DLD1 (cell line): ENCODE results near the gene FETUB.
"Not testable (repeated sequence)": the region's sequence is repeated elsewhere in the genome, so short reads cannot be mapped to it uniquely, and the experiment has no call there.

ENCODE experiments used
- in situ Hi-C: cut with HindIII; loops from 2 replicates; pipeline ENCODE4 v1.10.0; 2017; ENCODE audit warnings: low sequenced_read_pairs

Gene FETUB

DNA sequence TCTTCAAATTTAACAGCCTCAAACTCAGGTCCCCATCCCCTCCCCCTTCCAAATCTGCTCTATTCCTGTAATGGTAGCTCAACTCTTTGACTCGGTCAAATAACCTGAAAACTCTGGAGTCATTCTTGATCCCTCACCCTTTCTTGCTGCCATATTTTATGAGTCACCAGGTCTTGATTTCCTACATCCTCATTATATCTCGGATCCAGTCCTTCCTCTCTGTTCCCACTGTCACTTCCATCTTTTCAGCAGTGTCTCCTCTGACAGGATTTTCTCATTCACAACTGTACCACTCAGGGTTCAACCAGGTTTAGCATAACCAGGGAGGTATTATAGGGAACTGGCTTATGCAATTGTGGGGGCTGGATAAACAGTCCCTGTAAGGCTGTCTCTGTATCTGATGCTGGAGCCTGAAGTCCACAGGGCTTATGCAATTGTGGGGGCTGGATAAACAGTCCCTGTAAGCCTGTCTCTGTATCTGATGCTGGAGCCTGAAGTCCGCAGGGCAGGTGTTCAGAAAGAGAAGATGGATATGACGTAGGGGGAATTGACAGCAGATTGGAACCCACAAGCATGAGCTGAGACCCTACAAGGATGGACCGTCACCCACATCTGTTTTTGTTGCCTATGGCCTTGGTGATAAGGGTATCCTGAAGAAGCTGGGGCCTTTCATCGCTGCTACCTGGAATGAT lies 9.1 kb upstream of the FETUB start:
- in situ Hi-C loops: no loop called here

- in situ Hi-C loops: no loop called here
Measured at GRCh38 chr3:186633481-186633880, 6.7 kb upstream of the FETUB start.

DNA sequence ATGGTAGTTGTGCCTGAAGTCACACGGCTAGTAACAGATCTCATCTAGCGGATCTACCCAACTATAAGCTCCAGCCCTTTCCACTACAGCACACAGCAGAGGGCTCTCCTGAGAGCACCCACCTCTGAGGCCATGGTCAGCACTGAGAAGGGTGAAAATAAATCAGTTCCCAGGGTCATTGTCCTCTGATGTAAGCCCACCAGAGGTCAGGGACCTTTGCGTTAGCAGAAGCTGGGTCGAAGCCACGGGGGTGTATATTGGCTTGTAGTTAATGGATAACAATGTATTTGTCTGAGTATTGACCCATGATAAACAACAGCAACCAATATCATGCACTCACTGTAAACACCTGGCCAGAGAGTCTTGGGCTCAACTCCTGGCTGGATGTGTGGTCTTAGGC lies 6.0 kb upstream of the FETUB start:
- in situ Hi-C loops: not testable (repeated sequence)

GRCh38 chr3:186635532-186635931 lies 4.7 kb upstream of the FETUB start:
- in situ Hi-C loops: no loop called here

DNA sequence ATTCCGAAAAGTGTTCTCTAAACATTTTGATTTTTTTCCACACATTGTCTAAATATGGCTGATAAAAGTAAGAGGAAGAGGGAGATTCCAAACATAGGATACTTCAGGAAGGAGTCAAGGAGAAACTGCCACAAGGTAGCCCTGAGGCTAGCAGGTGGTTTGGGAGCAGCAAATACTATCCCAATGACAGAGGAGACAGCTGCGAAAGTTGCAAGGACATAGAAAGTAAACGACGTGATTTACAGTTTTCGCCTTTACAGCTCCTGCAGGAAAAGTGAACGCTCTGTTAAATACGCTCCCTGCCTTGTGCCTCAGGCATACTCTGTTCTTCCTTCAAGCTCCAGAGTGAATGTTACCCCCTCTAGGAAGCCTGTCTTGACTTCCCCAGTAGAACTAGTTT lies 3.7 kb upstream of the FETUB start:
- in situ Hi-C loops: no loop called here

DNA sequence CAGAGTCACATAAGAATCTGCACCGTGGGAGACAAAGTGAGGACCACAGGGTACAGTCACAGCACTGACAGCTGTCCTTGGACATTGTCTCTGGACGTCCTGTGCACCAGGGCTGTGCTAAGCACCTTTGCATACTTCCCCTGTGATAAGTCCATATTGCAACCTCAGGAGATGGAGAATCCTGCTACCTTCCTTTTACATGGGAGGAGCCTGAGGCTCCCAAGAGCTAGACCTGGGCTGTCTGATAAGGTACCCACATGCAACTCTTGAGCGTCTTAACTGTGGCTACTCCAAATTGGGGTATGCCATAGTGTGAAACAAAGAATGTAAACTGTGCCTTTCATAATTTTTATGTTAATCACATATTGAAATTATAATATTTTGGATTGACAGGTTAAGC lies 2.5 kb upstream of the FETUB start:
- in situ Hi-C loops: no loop called here

- in situ Hi-C loops: no loop called here
Measured at GRCh38 chr3:186638259-186638658, 1.9 kb upstream of the FETUB start.

GRCh38 chr3:186640473-186640818 lies 247 bp downstream of the FETUB start:
- in situ Hi-C loops: no loop called here

GRCh38 chr3:186640929-186641328 lies 730 bp downstream of the FETUB start:
- in situ Hi-C loops: no loop called here

DNA sequence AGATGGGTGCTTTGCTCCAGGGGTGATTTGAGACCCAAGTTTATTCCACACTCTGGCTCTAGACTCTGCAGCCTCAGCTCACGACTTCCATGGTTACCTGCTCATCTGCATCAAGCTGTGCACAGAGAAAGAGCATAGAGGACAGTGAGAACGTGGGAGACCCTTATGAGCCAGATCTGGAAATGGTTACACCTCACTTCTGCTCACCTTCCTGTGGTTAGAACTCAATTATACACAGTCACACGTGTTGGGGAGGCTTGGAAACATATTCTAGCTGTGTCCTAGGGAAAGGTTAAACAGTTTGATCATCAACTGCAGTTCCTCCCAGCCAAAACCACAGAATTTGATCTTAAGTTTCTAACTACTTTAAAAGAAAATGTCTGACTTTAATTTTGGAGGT lies 1.8 kb downstream of the FETUB start:
- in situ Hi-C loops: no loop called here

- in situ Hi-C loops: no loop called here
Measured at GRCh38 chr3:186643493-186643892, 3.3 kb downstream of the FETUB start.

GRCh38 chr3:186644683-186645082 lies 4.5 kb downstream of the FETUB start:
- in situ Hi-C loops: no loop called here

GRCh38 chr3:186646106-186646505 lies 5.9 kb downstream of the FETUB start:
- in situ Hi-C loops: no loop called here

GRCh38 chr3:186646841-186647240 lies 6.6 kb downstream of the FETUB start:
- in situ Hi-C loops: no loop called here

DNA sequence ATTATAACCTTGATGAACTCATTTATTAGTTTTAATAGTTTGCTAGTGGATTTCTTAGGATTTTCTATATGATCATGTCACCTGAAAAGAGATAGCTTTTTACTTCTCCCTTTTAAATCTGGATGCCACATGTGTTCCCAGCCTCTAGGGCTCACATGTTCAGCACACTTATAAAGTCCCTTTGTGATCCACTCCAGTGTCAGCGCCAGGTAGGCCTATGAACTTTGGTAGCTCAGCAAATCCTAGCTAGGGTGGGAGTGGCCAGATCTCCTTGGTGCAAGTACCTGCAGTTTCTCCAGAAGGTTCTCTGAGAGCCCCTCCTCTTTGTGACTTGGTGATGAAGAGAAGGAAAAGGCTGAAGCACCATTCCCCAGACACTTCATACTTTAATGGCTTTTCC lies 8.7 kb downstream of the FETUB start:
- in situ Hi-C loops: no loop called here

DNA sequence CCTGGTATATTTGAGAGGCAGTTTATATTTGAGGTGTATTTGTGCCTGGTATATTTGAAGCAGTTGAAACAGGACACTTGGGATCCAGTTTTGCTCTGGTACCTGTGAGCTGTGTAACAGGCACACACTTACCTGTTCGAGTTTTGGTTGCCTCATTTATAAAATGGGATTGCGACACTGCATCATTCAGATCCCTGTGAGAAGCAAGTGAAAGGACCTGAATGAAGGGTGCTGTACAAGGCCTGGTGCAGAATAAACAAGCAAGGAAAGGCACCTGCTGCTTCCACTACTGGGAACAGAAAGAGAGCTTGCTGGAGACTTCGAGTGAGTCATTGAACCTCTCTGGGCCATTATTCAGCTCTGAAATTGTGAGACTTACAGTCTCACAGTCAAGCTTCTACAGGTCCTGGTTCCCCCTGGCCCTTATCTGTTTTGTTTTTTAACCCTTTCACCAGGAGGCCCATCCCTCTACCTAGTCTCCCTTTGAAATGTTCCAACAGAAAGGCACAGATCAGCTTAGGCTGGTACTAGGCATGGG lies 11.5 kb downstream of the FETUB start:
- in situ Hi-C loops: no loop called here

GRCh38 chr3:186653080-186653707 lies 13.0 kb downstream of the FETUB start:
- in situ Hi-C loops: no loop called here

DNA sequence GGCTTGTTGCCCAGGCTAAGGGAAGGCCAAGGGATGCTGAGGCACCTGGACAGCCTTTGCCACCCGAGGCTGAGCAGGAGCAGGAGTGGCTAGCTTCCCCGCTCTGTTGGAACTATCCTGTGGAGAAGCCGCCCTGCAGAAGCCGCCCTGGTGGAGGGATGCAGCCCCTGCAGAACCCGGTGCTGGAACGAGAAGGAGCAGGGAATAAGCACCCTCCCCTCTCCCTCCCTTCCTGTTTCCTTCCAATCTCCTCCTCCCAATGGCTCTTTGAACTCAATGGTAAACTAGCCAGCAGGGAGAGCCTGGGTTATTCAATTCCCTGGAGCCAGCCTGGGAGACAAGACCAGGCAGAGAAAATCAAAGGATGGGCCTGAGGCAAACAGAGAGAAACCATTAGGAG lies 13.8 kb downstream of the FETUB start:
- in situ Hi-C loops: no loop called here

DNA sequence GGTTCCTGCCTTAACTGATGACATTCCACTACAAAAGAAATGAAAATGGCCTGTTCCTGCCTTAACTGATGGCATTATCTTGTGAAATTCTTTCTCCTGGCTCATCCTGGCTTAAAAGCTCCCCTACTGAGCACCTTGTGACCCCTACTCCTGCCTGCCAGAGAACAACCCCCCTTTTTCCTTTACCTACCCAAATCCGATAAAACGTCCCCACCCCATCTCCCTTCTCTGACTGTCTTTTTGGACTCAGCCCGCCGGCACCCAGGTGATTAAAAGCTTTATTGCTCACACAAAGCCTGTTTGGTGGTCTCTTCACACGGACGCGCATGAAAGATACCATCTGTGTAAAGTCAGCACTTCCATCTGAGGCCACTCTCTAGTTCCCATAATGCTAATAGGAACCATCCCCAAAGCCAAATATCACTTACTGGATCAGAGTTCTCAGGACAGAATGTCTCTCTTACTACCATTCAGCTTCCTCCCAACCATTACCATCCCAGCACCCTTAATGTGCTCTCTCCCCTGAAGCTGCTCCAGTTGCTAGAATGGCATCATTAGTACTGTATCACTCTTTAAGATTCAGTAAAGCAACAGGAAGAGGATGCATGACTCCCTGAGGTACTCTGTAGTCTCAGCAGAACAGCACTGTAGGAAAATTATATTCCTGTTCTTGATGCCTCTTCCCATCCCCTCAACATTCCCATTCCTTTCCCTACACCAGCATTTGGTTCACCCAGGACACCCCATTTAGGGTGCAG lies 23.3 kb downstream of the FETUB start:
- in situ Hi-C loops: no loop called here

- in situ Hi-C loops: no loop called here
Measured at GRCh38 chr3:186664119-186664495, 23.9 kb downstream of the FETUB start.

DNA sequence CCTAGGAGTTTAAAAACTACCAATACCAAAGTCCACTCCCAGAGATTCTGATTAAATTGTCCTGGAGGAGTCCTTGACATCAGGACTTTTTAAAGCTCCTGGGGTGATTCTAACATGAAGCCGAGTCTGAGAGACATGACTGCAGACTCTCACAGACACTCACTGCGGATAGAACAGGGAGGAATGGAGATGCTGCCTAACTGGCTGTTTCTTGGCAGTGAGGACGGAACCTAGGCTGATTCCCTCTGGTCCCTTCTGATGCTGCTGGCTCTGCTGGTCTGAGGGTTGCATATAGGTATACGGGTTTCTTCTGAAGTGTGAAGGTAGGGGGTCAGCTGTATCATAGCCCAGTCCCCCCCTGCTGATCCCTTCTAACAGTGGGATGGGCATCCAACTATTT lies 24.3 kb downstream of the FETUB start:
- in situ Hi-C loops: no loop called here

- in situ Hi-C loops: no loop called here
Measured at GRCh38 chr3:186665625-186666188, 25.5 kb downstream of the FETUB start, which contains the start of gene HRG. Gene HRG (plus strand): TSS chr3:186666014. CDS start chr3:186666032, 18 bp downstream.
